K562 (cell line): ENCODE data around the gene STC2. TPM values are rescaled to one million over a fixed set of nuclear protein-coding genes. Genes with fewer than 3 reads are reported as not detected.

ENCODE experiments used
- ATAC-seq: fragments of 200-7000 bp; cut with Tn5 transposase; 3 replicates; pipeline ENCODE4 v1.9.1; 2020; ENCODE audit warnings: moderate library complexity
- BruUV-seq: library from RNA; stranded (reverse); fragments of 400-500 nt; replicated peaks from 2 replicates; lab custom pipeline; 2021; lab: Mats Ljungman, UMichigan
- CTCF ChIA-PET: fragments of 300-600 bp; formaldehyde crosslinking; extraction: SDS; loops from one replicate; lab custom pipeline; 2021; ENCODE audit warnings: low intra/inter-chr PET ratio; lab: Yijun Ruan, JAX
- POLR2A ChIA-PET: fragments of 300-600, 350-650 bp; sonication (Branson Sonifier 250); formaldehyde crosslinking; extraction: SDS; loops from one replicate; lab custom pipeline; 2021; ENCODE audit warnings: antibody characterized with exemption, inconsistent platforms; lab: Yijun Ruan, JAX
- DNase-seq, 4 experiments: peaks; one replicate each; pipeline versions ENCODE4 v3.0.0 to v3.0.0-alpha.2; 2011 to 2018; ENCODE audit warnings: low spot score in 3 of 4, mixed read lengths in 3 of 4; ENCODE audit errors: extremely low read depth in 1 of 4
- FAIRE-seq: peaks from 2 replicates; lab custom pipeline; 2011; peaks lifted over from hg19 to GRCh38; lab: Jason Lieb, UNC
- H2AFZ ChIP-seq: 2 replicates; pipeline ENCODE4 v1.6.0; 2011; ENCODE audit warnings: low read depth, low read length, control low read depth, inconsistent platforms
- H3K27ac ChIP-seq: fragments of 200-600 bp; 3 replicates; pipeline ENCODE4 v1.8.0; 2011; ENCODE audit warnings: low read depth, mild to moderate bottlenecking, control low read depth, inconsistent platforms, low read length, moderate library complexity, mixed read lengths; ENCODE audit errors: extremely low read depth
- H3K27me3 ChIP-seq, 2 experiments: fragments of 300-600 bp in 1 of 2; 2 replicates in 1 of 2; 3 replicates in 1 of 2; pipeline versions ENCODE4 v1.6.0 to v1.8.0; 2011; ENCODE audit warnings: inconsistent platforms in 2 of 2, low read length in 2 of 2, mild to moderate bottlenecking in 1 of 2, mixed read lengths in 1 of 2, moderate library complexity in 1 of 2; ENCODE audit not compliant: control insufficient read depth in 2 of 2, insufficient read depth in 2 of 2
- H3K36me3 ChIP-seq: fragments of 300-600 bp; 3 replicates; pipeline ENCODE4 v1.8.0; 2011; ENCODE audit warnings: mild to moderate bottlenecking, low read length, inconsistent platforms; ENCODE audit not compliant: control insufficient read depth, insufficient read depth
- H3K4me1 ChIP-seq, 2 experiments: fragments of 200-600 bp in 1 of 2; replicated peaks in 1 of 2; 2 replicates in 1 of 2; 3 replicates in 1 of 2; pipeline versions ENCODE4 v1.5.1 to v1.8.0; 2011; ENCODE audit warnings: inconsistent platforms in 2 of 2, low read length in 2 of 2, mild to moderate bottlenecking in 1 of 2, mixed read lengths in 1 of 2, moderate library complexity in 1 of 2; ENCODE audit not compliant: control insufficient read depth in 2 of 2, insufficient read depth in 2 of 2
- H3K4me2 ChIP-seq: 2 replicates; pipeline ENCODE4 v1.6.1; 2011; ENCODE audit warnings: low read length, control low read depth, inconsistent platforms, mixed read lengths; ENCODE audit not compliant: insufficient read depth
- H3K4me3 ChIP-seq: fragments of 200-600 bp; sonication (generic), shearing (Covaris generic); 2 replicates; pipeline ENCODE4 v1.5.1; 2016; ENCODE audit warnings: control low read depth, inconsistent platforms
- H3K79me2 ChIP-seq: fragments of 200-600 bp; 3 replicates; pipeline ENCODE4 v1.8.0; 2011; ENCODE audit warnings: low read length, inconsistent platforms; ENCODE audit not compliant: control insufficient read depth, insufficient read depth
- H3K9ac ChIP-seq, 2 experiments: 2 replicates each; pipeline versions ENCODE4 v1.6.0 to v1.6.1; 2011; ENCODE audit warnings: low read depth in 2 of 2, low read length in 2 of 2, control low read depth in 1 of 2, inconsistent platforms in 1 of 2, mild to moderate bottlenecking in 1 of 2, mixed read lengths in 1 of 2; ENCODE audit not compliant: insufficient read depth in 1 of 2
- H3K9me1 ChIP-seq: one replicate; pipeline ENCODE4 v1.6.0; 2011; ENCODE audit warnings: inconsistent platforms, mild to moderate bottlenecking, low read length, moderate library complexity; ENCODE audit not compliant: control insufficient read depth, insufficient read depth
- H3K9me3 ChIP-seq: replicated peaks from 2 replicates; pipeline ENCODE4 v1.5.1; 2011; ENCODE audit warnings: low read depth, low read length, inconsistent platforms; ENCODE audit not compliant: control insufficient read depth, insufficient read depth
- H4K20me1 ChIP-seq: replicated peaks from 2 replicates; pipeline ENCODE4 v1.6.1; 2011; ENCODE audit warnings: low read length, inconsistent platforms, mixed read lengths; ENCODE audit not compliant: control insufficient read depth, insufficient read depth
- CSDE1 ChIP-seq, 2 experiments: fragments of 450-650 bp; IDR thresholded peaks; 2 replicates each; pipeline ENCODE4 v1.6.1; 2016; ENCODE audit warnings: mild to moderate bottlenecking in 1 of 2
- RBFOX2 ChIP-seq: fragments of 200-400 bp; formaldehyde crosslinking; IDR thresholded peaks from 2 replicates; pipeline ENCODE4 v1.6.1; 2017; ENCODE audit warnings: low read depth, mild to moderate bottlenecking, low read length, moderate library complexity
- WGBS: fragments of 100-300 bp; shearing (Covaris generic); methylation state at CpG from one replicate; pipeline ENCODE4 v1.1.6; 2016; ENCODE audit warnings: low coverage, mixed read lengths; ENCODE audit not compliant: insufficient coverage; ENCODE audit errors: missing lambda C conversion rate; 5-methylcytosine and 5-hydroxymethylcytosine counted together
- in situ Hi-C: fragments of 300-500 bp; cut with MboI; formaldehyde crosslinking; loops from 4 replicates; pipeline ENCODE4 v1.15.0; 2018; ENCODE audit warnings: inconsistent platforms, mixed read lengths
- intact Hi-C: fragments of 100-400 bp; cut with micrococcal nuclease; formaldehyde crosslinking; loops from 2 replicates; pipeline ENCODE4 v1.14.2; 2022
- polyA plus RNA-seq, 8 experiments: library from polyadenylated mRNA; depleted of rRNA in 4 of 8; stranded (reverse) in 5 of 8; unstranded in 3 of 8; fragments of >200 nt; fragmentation: Nextera tagmentation in 2 of 8; fragmentation: Illumina TruSeq in 1 of 8; extraction: Ambion mirVana in 2 of 8; extraction: Trizol in 1 of 8; gene quantifications; 2 replicates each; pipeline versions ENCODE4 v1.2.1 to v1.2.3, GENCODE V29; 2011 to 2014; ENCODE audit warnings: inconsistent platforms in 1 of 8, missing spikeins in 1 of 8
- total RNA-seq, 7 experiments: library from RNA; depleted of rRNA in 6 of 7; stranded (reverse); fragments of >200 nt in 6 of 7; fragmentation: Illumina TruSeq in 2 of 7; extraction: Trizol in 2 of 7; gene quantifications; 2 replicates each; pipeline versions ENCODE4 v1.2.1 to v1.2.3, GENCODE V29; 2011 to 2021; ENCODE audit warnings: low replicate concordance in 1 of 7

STC2 gene
- total and polyA plus RNA-seq, 9 of the 15 experiments (the other 6 are each of a cell fraction or from before 2014, with no cell fraction given): 0.62 to 31.7 (median 7.4) TPM

DNA sequence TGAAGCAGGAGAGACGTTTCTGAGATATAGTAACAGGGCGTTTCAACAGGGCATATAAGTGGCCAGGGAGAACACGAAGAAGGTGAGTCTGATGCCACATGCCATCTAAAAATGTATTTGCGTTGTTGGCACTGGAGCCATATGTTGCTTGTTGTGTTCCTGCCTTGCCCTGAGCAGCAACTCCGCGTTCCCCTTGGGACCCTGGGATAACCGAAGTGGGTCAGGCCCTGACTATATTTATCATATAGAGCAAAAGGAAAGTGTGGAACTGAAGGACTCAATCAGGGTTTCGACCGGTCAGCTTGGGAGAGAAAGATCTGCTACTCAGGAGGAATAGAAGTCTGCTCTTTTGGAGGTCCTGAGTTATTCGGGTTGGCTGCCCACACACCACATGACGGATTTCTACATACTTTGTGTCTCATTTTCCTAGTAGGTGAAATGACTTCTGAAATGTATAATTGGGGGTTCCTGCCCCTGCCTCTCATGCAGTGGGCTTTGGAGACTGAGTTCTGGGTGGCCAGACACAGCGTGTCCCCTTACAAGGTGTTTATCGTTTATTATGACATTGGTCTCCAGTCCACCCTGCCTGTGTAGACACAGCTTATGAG, 3.0 kb downstream of the STC2 start:
- ATAC-seq (no peak), DNase-seq (no peak), FAIRE-seq (no peak)
- in situ Hi-C loops: no loop called here
- H3K4me1 ChIP-seq: peaks cover 41 to 55% of the 10 kb centered on the region in 2 experiments
- peak overlapping the region; percentile 60; the same call in 1 of the 2 replicates for H3K4me2 ChIP-seq
- H3K79me2 ChIP-seq: peaks cover 33% of the 10 kb centered on the region
- POLR2A ChIA-PET: no interaction called here
- no peaks in the 10 kb centered on the region for H3K27me3 ChIP-seq
- H3K9me1 ChIP-seq: no peaks in the 10 kb centered on the region
- no peak overlapping the region for H2AFZ ChIP-seq
- H3K9me3 ChIP-seq: no peaks in the 10 kb centered on the region
- TF ChIP-seq CSDE1 (IDR thresholded peaks at IDR 0.05) (no peak), RBFOX2 (0 out of 2 replicates have a peak, but pooled peaks have one; percentile 12)
- TF ChIP-seq, all 486 proteins: peak for 1
- WGBS: 91% methylated on average over 13 of the region's 13 CpGs
- Histone ChIP-seq H3K4me3 (no peak overlapping the region), H3K27ac (peak overlapping the region; percentile 75; the same call in 1 of the 3 replicates), H4K20me1 (no peaks in the 10 kb centered on the region), H3K9ac (no peak overlapping the region), H3K36me3 (peaks cover 52% of the 10 kb centered on the region)
- TSS peak; percentile 26 for BruUV-seq
- CTCF ChIA-PET: interaction anchor here (0.5 kb wide), 1 partner anchor 43 kb away, joined by 3 read pairs; no protein-coding TSS in a partner anchor
- intact Hi-C loops: loop anchor here (10.0 kb wide), 2 partner anchors 550 to 560 kb away; partner anchors contain the start of genes CPEB4 and DUSP1
